GM12875 (cell line): ENCODE data around the gene DOCK1.

Source experiments
- H3K4me3 ChIP-seq: one replicate; pipeline ENCODE4 v1.5.1; 2011; ENCODE audit warnings: low read depth, low read length, control low read depth
- TF ChIP-seq, protein P1 (sequence below): IDR thresholded peaks from 2 replicates; pipeline ENCODE4 v1.5.1; 2011; ENCODE audit warnings: low read depth, mild to moderate bottlenecking, control low read depth, inconsistent platforms, low read length, moderate library complexity, borderline replicate concordance; ENCODE audit not compliant: insufficient read depth

Gene DOCK1

DNA sequence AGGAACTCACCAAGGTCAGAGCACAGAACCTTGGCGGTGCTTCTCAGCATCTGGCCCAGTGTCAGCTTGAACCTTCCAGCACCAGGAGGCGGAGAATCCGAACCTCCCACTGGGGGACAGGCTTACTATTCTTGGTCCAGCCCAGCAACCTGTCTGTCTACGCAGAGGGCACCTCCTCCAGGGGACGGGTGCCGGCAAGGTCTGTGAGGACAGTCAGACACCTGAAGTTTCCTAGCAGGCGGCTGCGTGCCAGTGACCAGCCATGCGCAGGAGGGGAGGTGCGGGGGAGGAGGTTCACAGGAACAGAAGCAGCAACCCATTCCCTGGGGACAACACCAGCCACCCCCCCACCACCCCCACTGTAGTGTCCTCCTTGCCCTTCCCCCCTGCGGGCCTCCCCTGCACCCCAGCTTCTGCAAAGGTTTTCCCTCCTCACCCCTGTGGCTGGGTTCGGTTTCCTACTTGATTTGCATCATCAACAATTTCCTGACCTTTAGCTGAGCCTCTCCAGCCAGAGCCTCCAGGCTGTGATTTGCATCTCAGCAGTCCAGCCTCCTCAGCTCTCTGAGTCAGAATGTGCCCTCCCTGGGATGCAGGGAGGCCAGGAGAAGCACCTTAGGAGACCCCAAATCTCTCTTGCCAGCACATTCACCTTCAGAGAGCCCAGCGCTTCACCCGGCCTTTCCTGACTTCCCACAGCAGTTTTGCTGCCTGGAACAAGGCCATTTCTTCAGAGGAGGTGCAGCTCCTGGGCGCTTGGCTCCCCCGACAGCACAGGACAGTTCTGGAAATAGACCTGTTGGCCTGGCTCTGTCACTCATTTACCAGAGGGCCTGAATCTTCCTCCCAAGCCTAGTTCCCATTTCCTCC lies 536.4 kb downstream of the DOCK1 start:
- H3K4me3 ChIP-seq, result no peak overlapping the region
- TF ChIP-seq, protein P1, sequence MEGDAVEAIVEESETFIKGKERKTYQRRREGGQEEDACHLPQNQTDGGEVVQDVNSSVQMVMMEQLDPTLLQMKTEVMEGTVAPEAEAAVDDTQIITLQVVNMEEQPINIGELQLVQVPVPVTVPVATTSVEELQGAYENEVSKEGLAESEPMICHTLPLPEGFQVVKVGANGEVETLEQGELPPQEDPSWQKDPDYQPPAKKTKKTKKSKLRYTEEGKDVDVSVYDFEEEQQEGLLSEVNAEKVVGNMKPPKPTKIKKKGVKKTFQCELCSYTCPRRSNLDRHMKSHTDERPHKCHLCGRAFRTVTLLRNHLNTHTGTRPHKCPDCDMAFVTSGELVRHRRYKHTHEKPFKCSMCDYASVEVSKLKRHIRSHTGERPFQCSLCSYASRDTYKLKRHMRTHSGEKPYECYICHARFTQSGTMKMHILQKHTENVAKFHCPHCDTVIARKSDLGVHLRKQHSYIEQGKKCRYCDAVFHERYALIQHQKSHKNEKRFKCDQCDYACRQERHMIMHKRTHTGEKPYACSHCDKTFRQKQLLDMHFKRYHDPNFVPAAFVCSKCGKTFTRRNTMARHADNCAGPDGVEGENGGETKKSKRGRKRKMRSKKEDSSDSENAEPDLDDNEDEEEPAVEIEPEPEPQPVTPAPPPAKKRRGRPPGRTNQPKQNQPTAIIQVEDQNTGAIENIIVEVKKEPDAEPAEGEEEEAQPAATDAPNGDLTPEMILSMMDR, result no peak

DNA sequence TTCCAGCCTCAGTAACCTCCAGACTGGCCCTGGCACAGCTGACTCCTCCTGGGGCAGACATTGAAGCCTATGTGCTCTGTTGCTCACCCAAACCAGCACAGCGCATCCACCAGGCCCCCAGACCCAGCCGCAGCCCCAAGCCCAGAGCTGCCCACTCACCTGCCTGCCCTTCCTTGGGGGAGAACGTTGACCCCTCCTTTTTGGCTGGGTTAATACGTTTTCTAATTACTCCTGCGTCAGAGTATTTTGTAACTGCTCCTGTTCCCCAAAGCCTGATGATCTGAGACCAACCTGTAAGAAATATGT lies 536.9 kb downstream of the DOCK1 start:
- H3K4me3 ChIP-seq, result no peak overlapping the region
- TF ChIP-seq, protein P1, result no peak

DNA sequence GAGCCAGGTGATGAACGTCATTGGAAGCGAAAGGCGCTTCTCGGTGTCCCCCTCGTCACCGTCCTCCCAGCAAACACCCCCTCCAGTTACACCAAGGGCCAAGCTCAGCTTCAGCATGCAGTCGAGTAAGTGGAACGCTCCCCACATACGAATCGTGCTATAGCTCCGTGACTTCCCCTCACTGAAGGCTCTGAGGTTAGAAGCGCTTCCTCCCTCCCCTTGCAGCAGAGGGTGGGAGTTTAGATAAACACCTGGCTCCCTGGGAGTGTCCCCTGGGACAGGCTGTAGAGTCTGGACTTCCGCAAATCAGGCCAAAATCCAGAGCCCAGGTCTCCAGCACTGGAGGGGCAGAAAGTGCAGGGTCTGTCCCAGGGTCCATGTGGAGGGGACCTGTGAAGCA lies 538.9 kb downstream of the DOCK1 start:
- TF ChIP-seq, protein P1, result no peak
- H3K4me3 ChIP-seq, result no peak overlapping the region

DNA sequence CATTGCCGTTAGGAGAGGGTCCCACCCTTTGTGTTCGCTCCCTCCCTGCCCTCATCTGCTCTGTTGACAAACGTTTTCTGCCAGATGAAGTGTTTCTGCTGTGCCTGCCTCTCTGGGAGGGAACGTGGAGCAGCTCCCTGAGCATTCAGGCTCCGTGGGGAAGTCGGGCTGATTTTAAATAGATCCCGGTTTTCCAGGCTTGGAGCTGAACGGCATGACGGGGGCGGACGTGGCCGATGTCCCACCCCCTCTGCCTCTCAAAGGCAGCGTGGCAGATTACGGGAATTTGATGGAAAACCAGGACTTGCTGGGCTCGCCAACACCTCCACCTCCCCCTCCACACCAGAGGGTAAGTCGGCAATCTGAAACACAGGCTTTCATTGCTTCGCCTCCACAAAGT lies 542.0 kb downstream of the DOCK1 start:
- TF ChIP-seq, protein P1, result no peak
- H3K4me3 ChIP-seq, result no peak overlapping the region

DNA sequence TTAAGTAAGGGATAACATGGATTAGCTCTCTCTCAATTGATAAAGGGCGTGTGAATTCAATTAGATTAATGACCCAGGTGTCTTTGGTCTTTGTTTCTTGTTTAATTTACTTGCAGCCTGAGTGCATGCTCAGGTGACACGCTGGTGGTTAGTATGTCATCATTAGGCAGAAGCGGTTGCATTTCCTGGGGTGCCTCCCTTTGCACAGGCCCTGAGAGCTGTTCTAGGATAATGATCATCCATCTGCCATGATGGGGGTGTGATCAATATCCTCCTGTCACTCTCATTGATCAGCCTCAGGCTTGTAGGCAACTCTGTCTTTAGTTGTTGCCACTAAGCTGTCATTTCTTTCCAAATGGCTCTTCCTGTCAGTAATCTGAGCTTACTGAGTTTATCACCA lies 544.3 kb downstream of the DOCK1 start:
- no peak overlapping the region for H3K4me3 ChIP-seq
- TF ChIP-seq, protein P1, result no peak

DNA sequence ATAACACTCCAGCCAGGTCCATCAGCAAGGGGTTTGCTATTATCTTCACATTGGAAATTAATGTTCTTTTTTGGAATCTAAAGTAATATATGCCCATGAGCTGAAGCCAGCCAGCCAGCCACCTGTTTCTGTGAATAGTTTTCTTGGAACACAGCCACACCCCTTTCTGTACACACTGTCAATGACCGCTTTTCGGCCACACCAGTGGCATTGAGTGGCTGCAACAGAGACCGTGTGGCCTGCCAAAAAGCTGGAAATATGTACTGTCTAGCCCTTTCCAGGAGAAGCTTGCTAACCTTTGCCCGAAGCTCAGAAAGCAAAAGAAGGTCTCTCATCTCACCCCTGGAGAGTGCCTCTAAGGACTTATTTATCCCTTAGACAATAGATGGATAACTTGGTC lies 545.4 kb downstream of the DOCK1 start:
- TF ChIP-seq, protein P1, result no peak
- no peak overlapping the region for H3K4me3 ChIP-seq

DNA sequence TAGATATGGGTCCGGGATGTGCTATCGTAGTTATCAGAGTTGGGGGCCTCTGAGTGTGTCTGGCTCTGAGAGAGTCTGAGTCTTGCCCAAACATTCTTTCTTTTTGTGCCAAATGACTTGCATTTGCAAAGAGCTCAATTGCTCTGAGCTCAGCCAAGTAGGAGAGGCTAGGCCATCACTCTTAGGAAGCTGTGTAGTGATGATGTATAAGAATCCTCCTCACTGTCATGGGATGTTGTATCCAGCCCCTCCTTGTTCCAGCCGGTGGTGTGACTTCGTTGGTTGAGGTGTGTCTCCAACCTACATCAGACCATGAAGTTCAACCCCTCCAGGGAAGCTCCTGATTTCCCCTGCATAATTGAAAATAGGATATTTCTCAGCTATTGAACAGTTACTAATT lies 546.4 kb downstream of the DOCK1 start:
- no peak overlapping the region for H3K4me3 ChIP-seq
- TF ChIP-seq, protein P1, result no peak
